HG02970 (cell line): ENCODE measurements around the gene PJA1.

Source experiments
- ATAC-seq: cut with Tn5 transposase; IDR thresholded peaks from one replicate; pipeline ENCODE4 v1.9.1; 2021; ENCODE audit warnings: mild to moderate bottlenecking, moderate library complexity, moderate number of reproducible peaks; ENCODE audit not compliant: unreplicated experiment, low FRiP score

Gene PJA1

GRCh38 chrX:69144838-69145680, 20.2 kb downstream of the PJA1 start:
- ATAC-seq, result no peak

- ATAC-seq, result no peak
These were observed 21.7 kb downstream of the PJA1 start for GRCh38 chrX:69143530-69143929.

- ATAC-seq, result no peak
These were observed 22.3 kb downstream of the PJA1 start for GRCh38 chrX:69142788-69143469.

GRCh38 chrX:69140837-69141236, 24.4 kb downstream of the PJA1 start:
- no peak for ATAC-seq

GRCh38 chrX:69139516-69139915, 25.7 kb downstream of the PJA1 start:
- no peak for ATAC-seq

- no peak for ATAC-seq
These were observed 26.7 kb downstream of the PJA1 start for GRCh38 chrX:69138512-69138911.

- no peak for ATAC-seq
These were observed 27.2 kb downstream of the PJA1 start for GRCh38 chrX:69138118-69138390.

GRCh38 chrX:69137371-69138117, 27.7 kb downstream of the PJA1 start:
- no peak for ATAC-seq

- no peak for ATAC-seq
These were observed 28.5 kb downstream of the PJA1 start for GRCh38 chrX:69136546-69137331.

GRCh38 chrX:69133921-69134542, 31.2 kb downstream of the PJA1 start:
- no peak for ATAC-seq

- no peak for ATAC-seq
These were observed 33.4 kb downstream of the PJA1 start for GRCh38 chrX:69131886-69132285.

GRCh38 chrX:69130439-69130838, 34.8 kb downstream of the PJA1 start:
- no peak for ATAC-seq

- no peak for ATAC-seq
These were observed 36.7 kb downstream of the PJA1 start for GRCh38 chrX:69128588-69128987.

GRCh38 chrX:69127466-69127865, 37.8 kb downstream of the PJA1 start:
- ATAC-seq, result no peak

GRCh38 chrX:69126642-69127041, 38.6 kb downstream of the PJA1 start:
- no peak for ATAC-seq

GRCh38 chrX:69125094-69125493, 40.2 kb downstream of the PJA1 start:
- no peak for ATAC-seq

- ATAC-seq, result no peak
These were observed 41.1 kb downstream of the PJA1 start for GRCh38 chrX:69124108-69124507.

- ATAC-seq, result no peak
These were observed 41.8 kb downstream of the PJA1 start for GRCh38 chrX:69123481-69123880.

- ATAC-seq, result no peak
These were observed 43.8 kb downstream of the PJA1 start for GRCh38 chrX:69121321-69122000.

- ATAC-seq, result no peak
These were observed 44.8 kb downstream of the PJA1 start for GRCh38 chrX:69120476-69120875.
